T-helper 22 cell (primary cell): ENCODE data around the gene MMS22L.

Experiments
- DNase-seq: peaks from one replicate; pipeline ENCODE4 v3.0.0-alpha.2; 2020; ENCODE audit warnings: low read depth

Gene MMS22L

DNA sequence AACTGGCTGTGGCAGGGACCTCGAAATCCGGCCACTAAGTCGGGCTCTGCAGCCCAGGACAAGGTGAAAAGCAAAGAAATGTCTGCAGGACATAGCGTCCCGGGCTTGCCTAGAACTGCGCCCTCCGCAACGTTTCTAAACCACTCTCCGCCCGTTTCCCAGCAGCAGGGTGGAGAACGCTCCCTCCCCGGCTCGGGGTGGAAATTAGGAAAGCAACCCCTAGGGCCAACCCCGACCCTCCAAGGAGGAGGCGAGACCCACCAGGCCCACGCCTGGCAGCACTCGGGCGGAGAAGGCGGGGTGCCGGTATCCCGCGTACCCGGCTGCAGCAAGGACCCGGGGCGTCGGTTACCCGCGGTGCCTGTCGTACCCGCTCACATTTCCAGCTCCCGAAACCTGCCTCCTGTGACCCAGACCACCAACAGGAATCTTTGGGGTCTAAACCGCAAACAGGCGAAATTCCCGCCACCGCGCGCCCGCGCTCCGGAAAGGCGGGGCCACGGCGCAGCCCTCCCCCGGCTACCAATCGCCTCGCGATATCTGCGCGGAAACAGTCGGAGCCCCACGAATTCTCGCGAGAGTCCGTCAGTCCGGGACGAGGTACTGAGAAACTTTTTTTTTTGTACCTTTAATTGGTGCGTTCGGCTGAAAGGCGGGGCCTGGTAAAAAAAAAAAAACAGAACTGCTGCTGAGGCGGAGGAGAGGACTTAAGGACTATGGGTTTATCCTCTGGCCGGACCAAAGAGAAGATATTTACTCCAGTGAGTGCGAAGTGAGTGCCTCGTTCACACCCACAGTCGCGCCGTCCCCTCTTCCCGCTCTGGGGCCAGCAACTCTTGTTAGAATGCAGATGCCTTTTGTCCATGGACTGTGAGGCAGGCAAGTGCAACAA lies at the start of gene MMS22L:
MMS22L (minus strand) TSS at position 491 of the 892 bp plus-strand sequence. CDS start 739 bp downstream, outside the sequence.
- peak; percentile 85 for DNase-seq

DNA sequence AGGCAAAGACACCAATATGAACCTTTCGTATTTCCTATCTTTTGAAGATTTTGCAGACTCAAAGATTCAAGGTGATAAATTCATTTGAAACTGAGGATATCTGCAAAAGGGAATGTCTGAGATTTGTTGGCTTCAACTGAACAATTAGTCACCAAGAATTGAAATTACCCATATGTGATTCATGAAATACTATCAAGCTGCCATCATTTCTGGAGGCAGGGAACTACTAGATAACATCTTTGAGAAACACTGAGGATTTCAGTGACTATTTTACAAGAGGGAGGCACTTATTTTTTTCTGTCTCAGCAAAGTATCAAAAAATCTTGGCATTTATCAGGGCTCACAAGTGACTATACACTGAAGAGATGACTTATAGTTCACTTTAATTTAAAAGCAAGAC lies 39.8 kb upstream of the MMS22L start:
- DNase-seq: no peak

DNA sequence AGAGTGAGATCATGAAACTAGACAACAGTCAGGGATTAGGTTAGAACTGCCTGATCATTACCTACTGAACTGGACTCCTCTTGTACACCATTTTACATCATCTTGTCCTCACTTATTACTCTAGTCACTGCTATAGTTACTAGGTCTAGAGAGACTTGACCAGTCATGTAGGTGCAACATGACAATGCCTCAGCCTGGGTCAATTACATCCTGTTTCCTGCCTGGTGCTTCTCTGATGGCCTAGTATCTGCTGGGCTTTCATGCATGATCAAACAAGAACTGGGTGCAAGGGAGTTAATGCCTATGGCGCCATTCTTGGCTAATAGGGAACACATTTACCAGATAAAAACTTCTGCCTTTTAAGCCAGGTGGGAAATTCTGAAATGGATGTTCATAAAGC lies 39.2 kb upstream of the MMS22L start:
- no peak for DNase-seq

GRCh38 chr6:97316978-97317377 lies 34.0 kb upstream of the MMS22L start:
- no peak for DNase-seq

DNA sequence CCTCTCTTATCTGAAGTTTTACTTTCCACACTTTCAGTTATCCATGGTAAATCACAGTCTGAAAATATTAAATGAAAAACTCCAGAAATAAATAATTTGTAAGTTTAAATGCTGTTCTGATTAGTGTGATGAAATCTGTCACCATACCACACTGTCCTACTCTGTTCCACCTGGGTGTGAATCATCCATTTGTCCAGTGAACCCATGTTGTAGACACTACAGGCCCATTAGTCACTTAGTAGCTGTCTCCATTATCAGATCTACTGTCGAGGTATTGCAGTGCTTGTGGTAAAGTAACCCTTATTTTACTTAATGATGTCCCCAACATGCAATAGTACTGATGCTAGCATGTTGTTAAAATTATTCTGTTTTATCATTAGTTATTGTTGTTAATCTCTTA lies 29.2 kb upstream of the MMS22L start:
- DNase-seq: no peak

- DNase-seq: no peak
These were observed 23.7 kb upstream of the MMS22L start for GRCh38 chr6:97306544-97307320.

DNA sequence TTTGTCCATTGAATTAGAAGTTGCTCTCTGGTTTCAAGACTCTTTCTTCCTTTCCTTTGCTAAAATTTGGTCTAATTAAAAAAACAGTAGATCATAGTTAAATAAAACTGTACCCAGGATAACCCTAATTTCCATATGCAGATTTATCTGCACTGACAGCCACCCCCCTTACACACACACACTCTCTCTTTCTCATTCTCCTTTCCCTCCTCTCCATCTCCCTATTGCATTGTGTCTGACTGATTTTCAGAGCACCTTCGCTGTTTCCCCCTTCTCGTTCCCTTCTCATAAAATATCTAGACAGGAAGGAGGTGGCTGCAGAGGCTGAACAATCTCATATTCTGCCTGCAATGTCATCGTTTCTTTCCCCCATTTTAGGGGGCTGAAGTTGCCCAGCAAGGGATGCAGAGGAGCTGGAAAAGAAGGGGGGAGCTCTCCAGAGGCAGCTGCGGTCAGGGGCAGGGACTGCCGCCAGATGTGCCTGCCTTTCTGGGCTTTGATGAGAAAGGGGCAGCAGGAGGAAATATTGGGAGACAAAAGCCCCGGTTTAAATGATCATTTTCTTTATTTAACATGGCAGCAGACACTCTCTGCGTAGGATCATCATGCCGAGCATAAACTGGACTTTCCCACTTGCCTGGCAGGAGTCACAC lies 22.5 kb upstream of the MMS22L start:
- no peak for DNase-seq

- no peak for DNase-seq
These were observed 21.7 kb upstream of the MMS22L start for GRCh38 chr6:97304701-97305100.

- no peak for DNase-seq
These were observed 11.4 kb upstream of the MMS22L start for GRCh38 chr6:97294451-97294850.

DNA sequence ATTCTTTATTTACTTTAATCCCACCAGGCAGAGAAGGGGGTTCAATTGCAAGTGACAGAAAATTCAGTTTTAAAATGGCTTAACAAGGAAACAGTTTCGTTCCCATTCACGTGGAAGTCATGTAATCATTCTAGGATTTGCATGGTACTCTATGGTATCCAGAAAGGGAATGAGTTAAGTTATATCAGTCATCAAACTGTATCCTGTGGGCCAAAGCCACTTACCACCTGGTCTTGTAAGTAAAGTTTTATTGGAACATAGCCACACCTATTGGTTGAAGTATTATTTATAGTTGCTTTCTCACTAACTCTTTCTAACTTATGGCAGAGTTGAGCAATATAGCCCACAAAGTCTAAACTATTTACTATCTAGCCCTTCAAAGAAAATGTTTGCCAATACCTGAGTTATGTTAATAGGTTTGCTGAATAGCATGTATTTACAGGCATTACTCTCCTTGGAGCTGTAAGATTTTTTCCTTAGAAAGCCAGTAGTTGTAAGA lies 10.2 kb upstream of the MMS22L start:
- DNase-seq: no peak

- no peak for DNase-seq
These were observed 9.7 kb upstream of the MMS22L start for GRCh38 chr6:97292671-97293070.

DNA sequence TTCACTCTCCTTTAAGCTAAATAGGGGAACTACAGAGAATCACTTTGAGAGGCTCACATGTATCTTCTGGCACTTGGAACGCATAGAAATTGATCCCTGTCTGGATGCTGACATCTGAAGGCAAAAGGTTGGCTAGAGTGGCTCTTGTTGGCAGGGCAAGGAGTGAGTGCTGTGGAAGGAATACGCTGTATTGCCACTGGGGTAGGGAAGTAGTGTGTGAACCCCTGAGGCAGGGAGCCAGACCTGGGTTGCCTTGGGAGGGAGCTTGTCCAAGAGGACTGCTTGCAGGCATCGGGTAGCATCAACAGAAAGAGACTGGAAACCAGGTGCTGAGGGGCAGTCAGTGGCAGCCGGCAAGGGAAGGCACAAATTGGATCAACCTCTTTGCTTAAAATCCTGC lies 8.9 kb upstream of the MMS22L start:
- DNase-seq: no peak

DNA sequence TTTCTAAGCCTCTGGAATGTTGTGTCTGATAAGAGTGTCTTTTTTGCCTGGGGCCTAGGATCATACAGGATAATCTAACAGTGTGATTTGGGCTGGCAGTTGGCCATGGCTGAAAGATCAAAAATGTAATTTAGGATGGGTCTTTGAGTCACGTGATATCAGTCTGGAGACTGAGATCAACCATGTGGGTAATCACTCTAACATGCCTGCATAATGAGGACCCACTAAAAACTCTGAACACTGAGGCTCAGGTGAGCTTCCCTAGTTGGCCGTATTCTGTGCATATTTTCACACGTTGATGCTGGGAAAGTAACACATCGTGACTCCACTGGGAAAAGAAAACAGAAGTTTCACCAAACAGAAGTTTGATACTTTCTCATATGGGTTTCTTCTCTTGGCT lies 6.3 kb upstream of the MMS22L start:
- DNase-seq: no peak

DNA sequence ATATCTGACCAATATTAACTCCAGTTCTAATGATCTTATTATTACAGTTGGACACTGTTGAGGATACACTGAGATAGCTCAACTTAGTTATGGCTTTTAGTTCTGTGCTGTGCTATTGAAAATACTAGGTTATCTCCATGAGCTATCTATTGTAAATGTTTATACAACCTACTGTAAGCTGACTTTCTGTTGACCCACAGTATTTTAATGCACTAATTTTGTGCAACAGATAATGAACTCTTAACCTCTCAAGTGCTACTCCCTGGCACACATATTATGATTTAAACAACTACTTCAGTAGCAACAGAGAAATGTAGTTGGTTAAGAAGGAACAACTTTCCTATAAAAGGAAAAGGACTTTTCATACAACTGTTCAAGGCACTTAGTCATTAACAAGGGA lies 5.2 kb upstream of the MMS22L start:
- no peak for DNase-seq

DNA sequence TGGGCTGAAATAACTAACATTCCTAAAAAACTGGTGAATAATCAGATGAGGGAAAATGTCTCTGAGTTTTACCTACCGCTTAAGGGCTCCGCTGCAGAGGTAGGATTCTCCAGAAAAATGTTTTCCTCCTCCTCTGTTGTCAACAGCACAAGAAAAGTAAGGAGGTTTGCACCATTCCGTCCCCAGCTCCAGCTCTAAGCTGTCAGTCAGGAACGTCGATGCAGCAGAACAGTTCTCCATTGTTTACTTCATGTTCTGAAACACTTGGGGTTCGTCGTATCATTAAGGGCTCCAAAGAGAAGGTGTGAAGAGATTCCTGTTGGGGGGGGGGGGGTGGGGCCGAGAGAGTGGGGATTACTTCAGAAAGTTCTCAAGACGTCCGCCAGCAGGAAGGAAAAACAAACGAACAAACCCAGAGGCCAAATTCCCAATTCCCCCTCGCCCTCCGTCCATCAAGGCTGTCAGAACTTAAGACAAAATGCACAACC lies 734 bp downstream of the MMS22L start:
- DNase-seq: no peak

GRCh38 chr6:97280766-97281165 lies 2.2 kb downstream of the MMS22L start:
- no peak for DNase-seq

GRCh38 chr6:97275804-97276203 lies 7.2 kb downstream of the MMS22L start:
- DNase-seq: no peak

- no peak for DNase-seq
These were observed 13.2 kb downstream of the MMS22L start for GRCh38 chr6:97269821-97270220.

- no peak for DNase-seq
These were observed 20.3 kb downstream of the MMS22L start for GRCh38 chr6:97262676-97263075.

- DNase-seq: no peak
These were observed 36.2 kb downstream of the MMS22L start for GRCh38 chr6:97246842-97247241.

GRCh38 chr6:97240222-97240621 lies 42.8 kb downstream of the MMS22L start:
- DNase-seq: no peak

DNA sequence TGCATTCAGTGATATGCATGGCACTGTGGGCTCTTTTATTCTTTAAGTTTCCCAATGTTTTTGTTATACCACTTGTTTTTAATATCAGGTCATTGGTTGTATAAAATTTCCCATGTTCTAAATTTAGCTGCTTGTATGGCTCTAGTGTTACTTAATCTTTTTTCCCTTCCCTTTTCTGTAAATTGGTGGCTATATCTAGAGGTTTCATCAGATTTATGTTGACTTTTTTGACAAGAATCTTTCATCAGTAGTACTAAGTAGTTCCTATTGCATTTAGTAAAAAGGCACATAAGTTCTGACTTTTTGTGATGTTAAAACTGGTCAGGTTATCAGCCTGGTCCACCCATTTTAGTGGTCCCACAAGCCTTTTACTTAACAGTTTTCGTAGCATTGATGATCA lies 51.1 kb downstream of the MMS22L start:
- DNase-seq: no peak
